Esophagus muscularis mucosa (tissue), 4 donors: Measurements from ENCODE around the gene SLC25A30.

Experiments used
- CTCF ChIP-seq, 3 experiments: fragments of 200-600 bp in 2 of 3; fragments of 450-650 bp in 1 of 3; sonication (generic) in 2 of 3; IDR thresholded peaks; one replicate each; pipeline ENCODE4 v1.5.1; 2017 to 2019; ENCODE audit warnings: antibody characterized with exemption in 3 of 3, mild to moderate bottlenecking in 2 of 3, moderate library complexity in 1 of 3
- EP300 ChIP-seq: sonication (generic); formaldehyde crosslinking; IDR thresholded peaks from one replicate; pipeline ENCODE4 v1.6.1; 2017; ENCODE audit warnings: antibody characterized with exemption
- POLR2A ChIP-seq: fragments of 450-650 bp; IDR thresholded peaks from one replicate; pipeline ENCODE4 v1.6.1; 2017; ENCODE audit warnings: antibody characterized with exemption, moderate library complexity, mild to moderate bottlenecking, low read depth
- POLR2AphosphoS5 ChIP-seq, 2 donors: sonication (generic); formaldehyde crosslinking; IDR thresholded peaks; one replicate each; pipeline ENCODE4 v1.6.1; 2017; ENCODE audit warnings: antibody characterized with exemption in 2 of 2

GRCh38 chr13:45385320-45385719, 32.9 kb downstream of the SLC25A30 start:
- TF ChIP-seq POLR2AphosphoS5 (IDR thresholded peaks at IDR 0.05) (no peak), CTCF (IDR thresholded peaks at IDR 0.05) (no peak), POLR2A (no peak), EP300 (no peak)
